ENCODE data around the gene E2F3. TPM values are rescaled to one million over a fixed set of nuclear protein-coding genes. Genes with fewer than 3 reads are reported as not detected.
A peak's percentile ranks its signal among the peaks of the same experiment; 100 is the strongest.
"Not testable (repeated sequence)": the region's sequence is repeated elsewhere in the genome, so short reads cannot be mapped to it uniquely, and the experiment has no call there.

E2F3 gene
- total RNA-seq, 1 experiment from 2014 or later: 12.5 TPM

- no peak for DNase-seq
- peaks cover 11% of the 10 kb centered on the region for H3K36me3 ChIP-seq (replicated peaks; ENCODE audit: control insufficient read depth, insufficient read depth, low read length)
- H3K27me3 ChIP-seq (ENCODE audit: control insufficient read depth, insufficient read depth, low read length): no peaks in the 10 kb centered on the region
- no peak overlapping the region for H3K4me3 ChIP-seq (ENCODE audit: insufficient read depth, low read depth, low read length)
Observed at GRCh38 chr6:20481281-20481680, 79.6 kb downstream of the E2F3 start.

DNA sequence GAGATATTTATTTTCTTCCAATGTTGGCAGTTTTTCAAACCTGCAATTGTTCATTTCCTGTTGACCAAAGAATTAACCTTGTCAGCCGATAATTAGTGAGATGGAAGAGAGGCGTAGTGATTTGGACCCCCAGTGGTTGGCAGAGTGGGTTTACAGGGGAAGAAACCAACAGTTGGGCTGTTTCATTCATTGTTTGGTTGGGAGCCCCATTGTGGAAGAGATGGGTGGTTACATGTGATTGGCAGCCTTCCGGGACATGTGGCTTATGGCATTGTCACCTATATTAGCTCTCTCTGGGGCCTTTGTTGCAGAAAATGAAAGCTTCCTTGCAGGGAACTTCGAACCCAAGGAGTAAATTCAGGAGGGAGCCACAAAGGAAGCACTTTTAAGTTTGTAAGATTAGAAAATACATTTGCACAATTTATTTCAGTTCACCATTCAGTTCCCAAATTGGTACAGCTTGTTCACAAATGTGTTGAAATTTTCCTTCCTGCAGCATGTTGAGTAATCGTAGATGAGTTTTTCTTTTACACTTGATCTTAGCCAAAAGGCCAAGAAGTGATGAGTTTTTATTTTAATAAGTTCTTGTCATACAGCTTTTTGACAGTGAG, 82.3 kb downstream of the E2F3 start:
- Histone ChIP-seq H3K4me3 (ENCODE audit: insufficient read depth, low read depth, low read length) (no peak overlapping the region), H3K27me3 (ENCODE audit: control insufficient read depth, insufficient read depth, low read length) (no peaks in the 10 kb centered on the region), H3K36me3 (replicated peaks; ENCODE audit: control insufficient read depth, insufficient read depth, low read length) (peaks cover 21% of the 10 kb centered on the region)
- peak; percentile 53 for DNase-seq

GRCh38 chr6:20486641-20487040, 85.0 kb downstream of the E2F3 start:
- H3K4me3 ChIP-seq (ENCODE audit: insufficient read depth, low read depth, low read length): no peak overlapping the region
- peaks cover 22% of the 10 kb centered on the region for H3K36me3 ChIP-seq (replicated peaks; ENCODE audit: control insufficient read depth, insufficient read depth, low read length)
- H3K27me3 ChIP-seq (ENCODE audit: control insufficient read depth, insufficient read depth, low read length): no peaks in the 10 kb centered on the region
- DNase-seq: no peak

DNA sequence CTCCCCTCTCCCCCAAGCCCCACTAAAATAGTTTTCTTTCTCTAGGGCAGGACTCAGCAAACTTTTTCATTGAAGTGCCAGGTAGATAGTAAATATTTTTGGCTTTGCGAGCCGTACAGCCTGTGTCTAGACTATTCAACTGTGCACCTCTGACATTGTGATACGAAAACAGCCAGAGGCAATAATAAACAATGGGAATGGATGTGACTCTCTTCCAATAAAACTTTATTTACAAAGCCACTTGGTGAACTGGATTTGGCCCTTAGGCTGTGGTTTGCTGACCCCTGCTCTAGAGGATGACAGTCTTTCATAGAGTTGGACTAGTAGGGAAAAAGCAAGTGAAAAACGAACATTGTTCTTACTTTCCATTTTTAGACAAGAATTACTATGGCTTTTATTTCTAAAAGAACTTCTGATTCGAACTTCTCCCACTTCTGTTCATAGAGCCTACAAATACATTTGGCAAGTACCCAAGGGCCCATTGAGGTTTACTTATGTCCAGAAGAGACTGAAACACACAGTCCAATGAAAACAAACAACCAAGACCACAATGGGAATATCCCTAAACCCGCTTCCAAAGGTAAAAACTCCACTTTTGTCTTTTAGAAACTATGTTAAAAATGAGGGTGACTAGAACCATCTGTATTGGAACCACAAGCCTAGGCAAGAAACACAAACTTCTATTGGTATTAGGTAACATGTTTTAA, 86.1 kb downstream of the E2F3 start:
- Histone ChIP-seq H3K4me3 (ENCODE audit: insufficient read depth, low read depth, low read length) (no peak overlapping the region), H3K27me3 (ENCODE audit: control insufficient read depth, insufficient read depth, low read length) (no peaks in the 10 kb centered on the region), H3K36me3 (replicated peaks; ENCODE audit: control insufficient read depth, insufficient read depth, low read length) (peaks cover 20% of the 10 kb centered on the region)
- DNase-seq: no peak

DNA sequence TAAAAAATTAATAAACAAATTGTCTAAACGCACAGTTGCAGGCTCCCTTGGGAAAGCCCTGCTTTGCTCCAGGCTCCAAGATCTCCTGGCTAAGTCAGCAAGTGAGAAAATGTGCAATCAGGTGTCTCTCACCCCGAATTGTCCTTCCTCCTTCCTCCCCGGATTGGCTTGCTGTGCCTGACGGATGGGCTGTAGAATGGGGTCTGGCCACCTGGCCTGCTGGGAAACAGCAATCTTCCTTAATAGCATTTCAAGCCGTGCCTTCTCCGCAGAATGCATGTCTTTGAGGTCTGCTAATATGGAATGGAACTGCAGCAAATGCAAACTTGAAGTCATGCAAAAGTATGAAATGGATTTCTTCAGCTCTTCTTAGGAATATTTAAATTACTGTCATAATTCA, 88.9 kb downstream of the E2F3 start:
- no peak overlapping the region for H3K4me3 ChIP-seq (ENCODE audit: insufficient read depth, low read depth, low read length)
- H3K36me3 ChIP-seq (replicated peaks; ENCODE audit: control insufficient read depth, insufficient read depth, low read length): peaks cover 16% of the 10 kb centered on the region
- no peaks in the 10 kb centered on the region for H3K27me3 ChIP-seq (ENCODE audit: control insufficient read depth, insufficient read depth, low read length)
- no peak for DNase-seq

DNA sequence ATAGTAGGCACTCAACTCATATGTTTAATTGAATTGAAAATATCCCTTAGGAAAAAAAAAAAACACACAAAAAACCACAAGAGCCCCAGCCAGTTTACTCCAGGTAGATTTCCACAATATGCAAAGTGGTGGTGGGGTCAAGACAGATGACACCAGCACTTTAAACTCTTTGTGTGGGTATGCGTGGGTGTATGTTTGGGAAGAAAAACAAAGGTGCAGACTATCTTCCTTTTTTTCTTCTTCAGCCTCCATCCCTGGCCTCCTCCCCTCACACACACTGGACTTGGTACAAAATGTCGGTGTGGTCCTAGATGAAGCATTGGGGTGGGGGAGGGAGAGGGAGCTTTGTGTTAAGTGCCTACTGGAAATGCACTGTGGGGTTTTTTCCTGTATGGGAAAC, 90.4 kb downstream of the E2F3 start:
- H3K27me3 ChIP-seq (ENCODE audit: control insufficient read depth, insufficient read depth, low read length): no peaks in the 10 kb centered on the region
- H3K4me3 ChIP-seq (ENCODE audit: insufficient read depth, low read depth, low read length): no peak overlapping the region
- H3K36me3 ChIP-seq (replicated peaks; ENCODE audit: control insufficient read depth, insufficient read depth, low read length): peaks cover 16% of the 10 kb centered on the region
- DNase-seq: no peak

- Histone ChIP-seq H3K27me3 (ENCODE audit: control insufficient read depth, insufficient read depth, low read length) (no peaks in the 10 kb centered on the region), H3K36me3 (replicated peaks; ENCODE audit: control insufficient read depth, insufficient read depth, low read length) (no peaks in the 10 kb centered on the region), H3K4me3 (ENCODE audit: insufficient read depth, low read depth, low read length) (no peak overlapping the region)
- no peak for DNase-seq
Observed at GRCh38 chr6:20497216-20498040, 95.7 kb downstream of the E2F3 start.

DNA sequence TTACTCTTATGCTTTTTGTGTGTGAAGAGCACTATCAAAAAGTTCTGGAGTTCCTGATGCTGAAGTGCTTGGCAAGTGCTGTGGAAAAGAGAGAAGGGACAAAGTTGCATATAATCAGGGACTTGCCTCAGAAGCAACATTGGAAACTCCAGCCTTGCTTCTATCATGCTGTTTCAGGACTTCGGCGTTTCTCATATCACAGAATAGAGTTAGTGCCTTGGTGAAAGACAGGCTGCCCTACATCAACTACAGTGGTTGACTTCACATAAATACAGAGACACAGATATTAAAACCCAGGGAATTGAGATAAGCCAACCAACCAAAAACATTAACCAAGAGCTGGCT, 96.3 kb downstream of the E2F3 start:
- H3K36me3 ChIP-seq (replicated peaks; ENCODE audit: control insufficient read depth, insufficient read depth, low read length): no peaks in the 10 kb centered on the region
- no peak overlapping the region for H3K4me3 ChIP-seq (ENCODE audit: insufficient read depth, low read depth, low read length)
- DNase-seq: no peak
- H3K27me3 ChIP-seq (ENCODE audit: control insufficient read depth, insufficient read depth, low read length): no peaks in the 10 kb centered on the region

DNA sequence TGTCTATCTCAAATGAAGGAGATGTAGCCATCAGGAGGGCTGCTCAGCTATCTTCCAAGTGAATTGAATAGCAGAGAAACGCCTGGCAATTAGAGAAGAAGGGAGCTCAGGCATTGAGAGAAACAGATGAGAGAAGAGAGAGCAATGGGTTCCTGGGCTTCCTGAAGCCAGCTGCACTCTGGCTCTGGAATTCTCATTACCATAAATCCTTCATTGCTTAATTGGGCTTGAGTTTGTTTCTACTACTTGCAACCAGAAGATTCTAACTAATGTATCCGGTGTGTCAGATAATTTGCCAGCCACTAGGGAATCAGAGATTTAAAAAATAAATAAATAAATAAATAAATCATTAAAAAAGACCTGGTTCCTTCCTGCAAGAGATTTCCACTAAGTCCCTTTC, 107.5 kb downstream of the E2F3 start:
- Histone ChIP-seq H3K4me3 (ENCODE audit: insufficient read depth, low read depth, low read length) (no peak overlapping the region), H3K27me3 (ENCODE audit: control insufficient read depth, insufficient read depth, low read length) (no peaks in the 10 kb centered on the region), H3K36me3 (replicated peaks; ENCODE audit: control insufficient read depth, insufficient read depth, low read length) (no peaks in the 10 kb centered on the region)
- no peak for DNase-seq

GRCh38 chr6:20511852-20512251, 110.2 kb downstream of the E2F3 start:
- no peak overlapping the region for H3K4me3 ChIP-seq (ENCODE audit: insufficient read depth, low read depth, low read length)
- no peak for DNase-seq
- no peaks in the 10 kb centered on the region for H3K27me3 ChIP-seq (ENCODE audit: control insufficient read depth, insufficient read depth, low read length)
- H3K36me3 ChIP-seq (replicated peaks; ENCODE audit: control insufficient read depth, insufficient read depth, low read length): no peaks in the 10 kb centered on the region

GRCh38 chr6:20525208-20525607, 123.5 kb downstream of the E2F3 start:
- H3K27me3 ChIP-seq (ENCODE audit: control insufficient read depth, insufficient read depth, low read length); DNase-seq; H3K4me3 ChIP-seq (ENCODE audit: insufficient read depth, low read depth, low read length); H3K36me3 ChIP-seq (replicated peaks; ENCODE audit: control insufficient read depth, insufficient read depth, low read length): not testable (repeated sequence)

DNA sequence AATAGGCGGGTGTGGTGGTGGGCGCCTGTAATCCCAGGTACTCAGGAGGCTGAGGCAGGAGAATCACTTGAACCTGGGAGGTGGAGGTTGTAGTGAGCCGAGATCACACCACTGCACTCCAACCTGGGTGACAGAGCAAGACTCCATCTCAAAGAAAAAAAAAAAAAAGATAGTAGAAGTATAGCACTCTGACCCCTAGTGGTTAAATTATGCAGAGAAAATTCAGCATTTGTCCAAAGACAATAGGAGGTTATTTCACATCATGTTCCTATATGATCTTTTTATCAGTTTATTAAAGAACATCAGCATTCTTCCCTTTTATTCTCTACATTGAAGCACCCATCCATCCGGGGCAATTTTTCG, 127.4 kb downstream of the E2F3 start:
- H3K36me3 ChIP-seq (replicated peaks; ENCODE audit: control insufficient read depth, insufficient read depth, low read length); DNase-seq; H3K27me3 ChIP-seq (ENCODE audit: control insufficient read depth, insufficient read depth, low read length); H3K4me3 ChIP-seq (ENCODE audit: insufficient read depth, low read depth, low read length): not testable (repeated sequence)

- no peak for DNase-seq
- Histone ChIP-seq H3K27me3 (ENCODE audit: control insufficient read depth, insufficient read depth, low read length) (no peaks in the 10 kb centered on the region), H3K4me3 (ENCODE audit: insufficient read depth, low read depth, low read length) (no peak overlapping the region), H3K36me3 (replicated peaks; ENCODE audit: control insufficient read depth, insufficient read depth, low read length) (no peaks in the 10 kb centered on the region)
Observed at GRCh38 chr6:20532881-20533280, 131.2 kb downstream of the E2F3 start.

GRCh38 chr6:20533746-20534294, 132.1 kb downstream of the E2F3 start:
- DNase-seq: no peak
- H3K36me3 ChIP-seq (replicated peaks; ENCODE audit: control insufficient read depth, insufficient read depth, low read length): no peaks in the 10 kb centered on the region
- H3K27me3 ChIP-seq (ENCODE audit: control insufficient read depth, insufficient read depth, low read length): no peaks in the 10 kb centered on the region

More at GRCh38 chr6:20533746-20534294, 132.1 kb downstream of the E2F3 start:
- no peak overlapping the region for H3K4me3 ChIP-seq (ENCODE audit: insufficient read depth, low read depth, low read length)

Data from H7 (cell line).